GM19397 (cell line): Measurements from ENCODE around the gene GLDC.
"Not testable (repeated sequence)": the region's sequence is repeated elsewhere in the genome, so short reads cannot be mapped to it uniquely, and the experiment has no call there.

Source experiments
- ATAC-seq: cut with Tn5 transposase; IDR thresholded peaks from one replicate; pipeline ENCODE4 v1.9.1; 2021; ENCODE audit warnings: mild to moderate bottlenecking, moderate library complexity; ENCODE audit not compliant: unreplicated experiment

GLDC gene

GRCh38 chr9:6622784-6623183, 22.7 kb downstream of the GLDC start:
- not testable (repeated sequence) for ATAC-seq

GRCh38 chr9:6620796-6621195, 24.7 kb downstream of the GLDC start:
- ATAC-seq = no peak

- ATAC-seq = no peak
These were observed 25.2 kb downstream of the GLDC start for GRCh38 chr9:6620353-6620752.

GRCh38 chr9:6619909-6620308, 25.6 kb downstream of the GLDC start:
- ATAC-seq = no peak

GRCh38 chr9:6616951-6617602, 28.5 kb downstream of the GLDC start:
- no peak for ATAC-seq

- ATAC-seq = no peak
These were observed 31.0 kb downstream of the GLDC start for GRCh38 chr9:6614489-6614888.

GRCh38 chr9:6611865-6612264, 33.7 kb downstream of the GLDC start:
- ATAC-seq = no peak

GRCh38 chr9:6610073-6610472, 35.5 kb downstream of the GLDC start:
- no peak for ATAC-seq

- no peak for ATAC-seq
These were observed 36.0 kb downstream of the GLDC start for GRCh38 chr9:6609497-6610016.

- peak; percentile 77 for ATAC-seq
These were observed 40.3 kb downstream of the GLDC start for GRCh38 chr9:6605202-6605601.

GRCh38 chr9:6600426-6600825, 45.1 kb downstream of the GLDC start:
- no peak for ATAC-seq

GRCh38 chr9:6600006-6600405, 45.5 kb downstream of the GLDC start:
- ATAC-seq = no peak

- peak; percentile 97 for ATAC-seq
These were observed 47.2 kb downstream of the GLDC start for GRCh38 chr9:6598249-6598725.

GRCh38 chr9:6592791-6593190, 52.7 kb downstream of the GLDC start:
- no peak for ATAC-seq

- no peak for ATAC-seq
These were observed 53.3 kb downstream of the GLDC start for GRCh38 chr9:6592231-6592630.

GRCh38 chr9:6590772-6591384, 54.7 kb downstream of the GLDC start:
- no peak for ATAC-seq

- ATAC-seq = no peak
These were observed 55.2 kb downstream of the GLDC start for GRCh38 chr9:6590334-6590733.

- ATAC-seq = no peak
These were observed 60.5 kb downstream of the GLDC start for GRCh38 chr9:6584881-6585597.

GRCh38 chr9:6581253-6581652, 64.3 kb downstream of the GLDC start:
- no peak for ATAC-seq

- ATAC-seq = no peak
These were observed 65.9 kb downstream of the GLDC start for GRCh38 chr9:6579613-6580012.

- no peak for ATAC-seq
These were observed 68.5 kb downstream of the GLDC start for GRCh38 chr9:6576987-6577386.
